ENCODE measurements around the gene SOX13. TPM values are rescaled to one million over a fixed set of nuclear protein-coding genes. Genes with fewer than 3 reads are reported as not detected.

The SOX13 gene
- polyA plus RNA-seq, 3 donors: 0.52 TPM; not detected in 2

GRCh38 chr1:204115116-204115515 is 42.2 kb downstream of the SOX13 start:
- no peaks in the 10 kb centered on the region for H3K36me3 Mint-ChIP-seq
- no peak for TF ChIP-seq CTCF (IDR thresholded peaks at IDR 0.05)
- Histone ChIP-seq H3K4me2 (replicated peaks; ENCODE audit: extremely low read depth, low read length, poor library complexity, severe bottlenecking) (no peak overlapping the region), H3K79me2 (ENCODE audit: insufficient read depth, low read length) (no peaks in the 10 kb centered on the region), H3K27ac (ENCODE audit: low read depth in 1 of 2, low read length in 2 of 2) (peak overlapping the region in 1 of 2 donors; percentile 14), H4K20me1 (ENCODE audit: insufficient read depth, low read length) (no peaks in the 10 kb centered on the region), H3K9me3 (replicated peaks in 1 of 2; ENCODE audit: control insufficient read depth in 1 of 2, insufficient read depth in 1 of 2, low read length in 2 of 2) (no peaks in the 10 kb centered on the region), H2AFZ (ENCODE audit: insufficient read depth, low read depth, low read length, poor library complexity, severe bottlenecking) (no peak overlapping the region), H3K4me1 (ENCODE audit: control insufficient read depth in 1 of 2, insufficient read depth in 2 of 2, low read length in 2 of 2) (peaks cover 15 to 17% of the 10 kb centered on the region in 2 donors), H3K27me3 (ENCODE audit: control insufficient read depth in 2 of 2, insufficient read depth in 2 of 2, low read length in 2 of 2) (peaks cover 0 to 2% of the 10 kb centered on the region in 2 donors), H3K4me3 (replicated peaks in 1 of 3; ENCODE audit: low read depth in 2 of 3, low read length in 3 of 3) (no peak overlapping the region), H3K36me3 (replicated peaks in 1 of 2; ENCODE audit: control insufficient read depth in 1 of 2, insufficient read depth in 2 of 2, low read length in 2 of 2) (no peaks in the 10 kb centered on the region), H3K9ac (ENCODE audit: insufficient read depth, low read length, poor library complexity, severe bottlenecking) (peak overlapping the region; percentile 15)
- intact Hi-C loops (cut with micrococcal nuclease): no loop called here
- 45% methylated on average over 2 of the region's 4 CpGs for WGBS (ENCODE audit: insufficient coverage)
- peak in 1 of 3 donors; percentile 18 for DNase-seq
- H3K4me3 Mint-ChIP-seq: peak overlapping the region in 1 of 2 donors; percentile 17
- no peaks in the 10 kb centered on the region for H3K9me3 Mint-ChIP-seq
- H3K27me3 Mint-ChIP-seq (ENCODE audit: low read depth in 3 of 3): peaks cover 0 to 23% (median 12%) of the 10 kb centered on the region in 3 donors
- peak overlapping the region in 3 of 7 donors; percentile 16 to 84 (median 81) for H3K27ac Mint-ChIP-seq
- peaks cover 17% of the 10 kb centered on the region for H3K4me1 Mint-ChIP-seq

- H3K4me3 ChIP-seq (replicated peaks in 1 of 3; ENCODE audit: low read depth in 2 of 3, low read length in 3 of 3): no peak overlapping the region
- H3K4me3 Mint-ChIP-seq: no peak overlapping the region
- 93% methylated on average over 4 of the region's 4 CpGs for WGBS (ENCODE audit: insufficient coverage)
Observed at GRCh38 chr1:204116539-204116938, 43.6 kb downstream of the SOX13 start.

More at GRCh38 chr1:204116539-204116938, 43.6 kb downstream of the SOX13 start:
- no peaks in the 10 kb centered on the region for H3K27me3 ChIP-seq (ENCODE audit: control insufficient read depth in 2 of 2, insufficient read depth in 2 of 2, low read length in 2 of 2)
- peaks cover 15 to 17% of the 10 kb centered on the region in 2 donors for H3K4me1 ChIP-seq (ENCODE audit: control insufficient read depth in 1 of 2, insufficient read depth in 2 of 2, low read length in 2 of 2)
- H3K9me3 Mint-ChIP-seq: no peaks in the 10 kb centered on the region
- intact Hi-C loops (cut with micrococcal nuclease): no loop called here
- no peak for DNase-seq
- H3K9ac ChIP-seq (ENCODE audit: insufficient read depth, low read length, poor library complexity, severe bottlenecking): no peak overlapping the region
- no peaks in the 10 kb centered on the region for H3K79me2 ChIP-seq (ENCODE audit: insufficient read depth, low read length)
- TF ChIP-seq CTCF (IDR thresholded peaks at IDR 0.05): no peak
- no peaks in the 10 kb centered on the region for H4K20me1 ChIP-seq (ENCODE audit: insufficient read depth, low read length)
- H3K36me3 ChIP-seq (replicated peaks in 1 of 2; ENCODE audit: control insufficient read depth in 1 of 2, insufficient read depth in 2 of 2, low read length in 2 of 2): no peaks in the 10 kb centered on the region
- H2AFZ ChIP-seq (ENCODE audit: insufficient read depth, low read depth, low read length, poor library complexity, severe bottlenecking): no peak overlapping the region
- H3K27ac ChIP-seq (ENCODE audit: low read depth in 1 of 2, low read length in 2 of 2): no peak overlapping the region
- no peaks in the 10 kb centered on the region for H3K36me3 Mint-ChIP-seq
- H3K9me3 ChIP-seq (replicated peaks in 1 of 2; ENCODE audit: control insufficient read depth in 1 of 2, insufficient read depth in 1 of 2, low read length in 2 of 2): no peaks in the 10 kb centered on the region
- no peak overlapping the region for H3K27ac Mint-ChIP-seq
- H3K4me2 ChIP-seq (replicated peaks; ENCODE audit: extremely low read depth, low read length, poor library complexity, severe bottlenecking): no peak overlapping the region
- peaks cover 0 to 21% (median 17%) of the 10 kb centered on the region in 3 donors for H3K27me3 Mint-ChIP-seq (ENCODE audit: low read depth in 3 of 3)
- H3K4me1 Mint-ChIP-seq: peaks cover 17% of the 10 kb centered on the region

All from CD14-positive monocyte (primary cell).